Common myeloid progenitor, CD34-positive (primary cell): ENCODE results near the gene C17orf107. TPM values are rescaled to one million over a fixed set of nuclear protein-coding genes. Genes with fewer than 3 reads are reported as not detected.

Experiments
- CTCF ChIA-PET: fragments of 350-600 bp; sonication (Branson Sonifier 250); formaldehyde crosslinking; loops from one replicate; lab custom pipeline; 2021; ENCODE audit warnings: antibody characterized with exemption; lab: Charles Lee
- POLR2A ChIA-PET: fragments of 350-600 bp; sonication (Branson Sonifier 250); formaldehyde crosslinking; loops from one replicate; lab custom pipeline; 2021; ENCODE audit warnings: antibody characterized with exemption; lab: Charles Lee
- DNase-seq, 3 donors: peaks; one replicate each; pipeline versions ENCODE4 v3.0.0 to v3.0.0-alpha.2; 2013
- H3K27ac ChIP-seq, 2 experiments: 1 replicate in 1 of 2; 2 replicates in 1 of 2; pipeline ENCODE4 v1.7.0; 2013; ENCODE audit warnings: inconsistent platforms in 2 of 2, low read length in 2 of 2, mild to moderate bottlenecking in 2 of 2, low read depth in 1 of 2, moderate library complexity in 1 of 2; ENCODE audit not compliant: severe bottlenecking in 2 of 2, insufficient read depth in 1 of 2, poor library complexity in 1 of 2
- H3K27me3 ChIP-seq, 5 experiments: replicated peaks in 2 of 5; 1 replicate in 3 of 5; 2 replicates in 2 of 5; pipeline versions ENCODE4 v1.6.1 to v1.7.0; 2013; ENCODE audit warnings: low read length in 4 of 5, mild to moderate bottlenecking in 2 of 5, moderate library complexity in 2 of 5, inconsistent platforms in 1 of 5; ENCODE audit not compliant: insufficient read depth in 5 of 5, control insufficient read depth in 4 of 5
- H3K36me3 ChIP-seq, 4 experiments: 1 replicate in 2 of 4; 2 replicates in 2 of 4; pipeline versions ENCODE4 v1.6.1 to v1.7.0; 2013; ENCODE audit warnings: low read length in 3 of 4, control low read depth in 1 of 4, mild to moderate bottlenecking in 1 of 4; ENCODE audit not compliant: control insufficient read depth in 4 of 4, insufficient read depth in 4 of 4
- H3K4me1 ChIP-seq, 4 experiments: 1 replicate in 3 of 4; 2 replicates in 1 of 4; pipeline versions ENCODE4 v1.6.1 to v1.7.1; 2013; ENCODE audit warnings: low read length in 3 of 4, mild to moderate bottlenecking in 3 of 4, control low read depth in 1 of 4, inconsistent platforms in 1 of 4, moderate library complexity in 1 of 4; ENCODE audit not compliant: control insufficient read depth in 4 of 4, insufficient read depth in 4 of 4; ENCODE audit errors: control extremely low read depth in 1 of 4
- H3K4me3 ChIP-seq, 7 experiments: 1 replicate in 4 of 7; 2 replicates in 3 of 7; pipeline versions ENCODE4 v1.5.1 to v1.7.0; 2013; ENCODE audit warnings: mild to moderate bottlenecking in 7 of 7, low read length in 6 of 7, moderate library complexity in 6 of 7, inconsistent platforms in 2 of 7, low read depth in 2 of 7, control low read depth in 1 of 7; ENCODE audit not compliant: insufficient read depth in 4 of 7, control insufficient read depth in 1 of 7; ENCODE audit errors: extremely low read depth in 1 of 7
- H3K9me3 ChIP-seq, 5 experiments: 1 replicate in 4 of 5; 2 replicates in 1 of 5; pipeline versions ENCODE4 v1.6.1 to v1.7.1; 2013; ENCODE audit warnings: low read length in 4 of 5, mild to moderate bottlenecking in 2 of 5, inconsistent platforms in 1 of 5, low read depth in 1 of 5, moderate library complexity in 1 of 5; ENCODE audit not compliant: control insufficient read depth in 4 of 5, insufficient read depth in 2 of 5; ENCODE audit errors: control extremely low read depth in 1 of 5
- WGBS: methylation state at CpG from one replicate; pipeline ENCODE4 v1.1.5; 2013; ENCODE audit not compliant: insufficient coverage; 5-methylcytosine and 5-hydroxymethylcytosine counted together
- polyA plus RNA-seq: library from polyadenylated mRNA; unstranded; fragments of 120-200 nt; gene quantifications from one replicate; pipeline ENCODE4 v1.2.1, GENCODE V29; 2013

The C17orf107 gene
- polyA plus RNA-seq = 3.4 TPM

DNA sequence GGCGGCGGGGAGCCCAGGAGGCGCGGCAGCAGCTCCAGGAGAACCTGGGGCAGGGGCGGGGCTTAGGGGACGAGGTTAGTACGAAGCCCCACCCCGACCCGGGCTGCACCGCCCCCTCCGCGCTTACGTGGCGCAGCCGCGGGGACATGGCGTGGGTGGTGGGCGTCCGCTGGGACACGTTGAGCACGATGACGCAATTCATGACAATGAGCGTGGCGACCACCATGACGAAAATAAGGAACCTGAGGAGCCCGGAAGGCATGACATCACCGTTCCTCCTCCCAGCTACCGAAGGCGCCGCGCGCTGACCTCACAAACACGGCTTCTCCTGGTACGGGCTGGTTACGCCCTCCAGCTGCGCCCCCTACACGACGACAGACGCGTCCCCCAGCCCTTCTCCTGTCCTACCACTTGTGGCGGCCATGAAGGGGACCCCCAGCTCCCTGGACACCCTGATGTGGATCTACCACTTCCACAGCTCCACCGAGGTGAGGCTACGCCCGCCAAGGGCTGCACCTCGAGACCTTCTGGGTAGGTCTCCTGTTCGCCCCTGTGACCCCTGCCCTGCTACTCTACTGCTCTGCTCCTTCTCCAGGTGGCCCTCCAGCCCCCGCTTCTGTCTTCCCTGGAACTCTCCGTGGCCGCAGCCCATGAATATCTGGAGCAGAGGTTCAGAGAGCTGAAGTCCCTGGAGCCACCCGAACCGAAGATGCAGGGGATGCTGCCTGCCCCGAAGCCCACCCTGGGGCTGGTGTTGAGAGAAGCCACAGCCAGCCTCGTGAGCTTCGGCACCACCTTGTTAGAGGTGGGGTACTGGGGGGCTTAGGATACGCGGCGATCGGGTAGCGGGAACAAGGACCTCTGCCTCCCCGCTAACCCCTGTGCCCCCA is at the start of gene C17orf107:
Gene C17orf107 (plus strand): TSS at position 196 of the 890 bp plus-strand sequence. CDS start 227 bp downstream, at position 423.
- peaks cover 8 to 27% (median 17%) of the 10 kb centered on the region in 4 experiments for H3K36me3 ChIP-seq
- H3K4me3 ChIP-seq = peak within 1 kb of the TSS; percentile 11 to 77 (median 56)
- peak; percentile 98 to 99 (median 99) for DNase-seq
- H3K9me3 ChIP-seq = no peaks in the 10 kb centered on the region
- CTCF ChIA-PET = interaction anchor here (0.9 to 1.9 kb wide), 7 partner anchors 9 to 168 kb away, joined by 3 to 12 read pairs (median 3); partner anchors contain the start of gene MED11
- no peak within 1 kb of the TSS for H3K27ac ChIP-seq
- H3K4me1 ChIP-seq = peaks cover 0 to 55% (median 43%) of the 10 kb centered on the region in 4 experiments
- POLR2A ChIA-PET = interaction anchor here (0.5 to 1.3 kb wide), 6 partner anchors 9 to 432 kb away, joined by 3 to 6 read pairs (median 4); partner anchors contain the start of gene SLC25A11
- H3K27me3 ChIP-seq = peaks cover 0 to 42% (median 24%) of the 10 kb centered on the region in 5 experiments
- 7% methylated on average over 51 of the region's 60 CpGs for WGBS

DNA sequence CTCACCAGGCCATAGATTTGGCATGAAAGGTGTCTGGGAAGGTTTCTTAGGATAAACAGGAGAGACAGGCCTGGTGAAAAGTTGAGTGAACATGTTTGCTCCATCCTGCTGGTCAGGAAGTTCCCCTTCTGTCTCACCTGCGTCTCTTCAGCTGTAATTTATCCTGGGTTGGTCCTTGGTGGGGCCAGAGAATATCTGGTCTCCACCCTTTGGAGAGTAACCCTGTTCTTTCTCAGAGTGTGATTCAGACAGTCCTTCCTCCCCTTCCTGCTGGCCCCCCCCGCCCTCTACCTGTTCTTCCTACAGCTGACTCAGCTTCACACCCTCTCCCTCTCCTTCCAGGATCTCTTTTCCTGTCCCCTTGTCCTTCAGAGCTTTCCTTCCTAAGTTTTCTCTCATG is 49.1 kb upstream of the C17orf107 start:
- whole genome bisulfite sequencing = 92% methylated on average over 2 of the region's 2 CpGs
- Histone ChIP-seq H3K36me3 (peaks cover 0 to 3% (median 0%) of the 10 kb centered on the region in 4 experiments), H3K9me3 (no peaks in the 10 kb centered on the region), H3K27me3 (peaks cover 0 to 12% (median 7%) of the 10 kb centered on the region in 5 experiments), H3K27ac (no peak overlapping the region), H3K4me1 (peaks cover 0 to 12% (median 3%) of the 10 kb centered on the region in 4 experiments), H3K4me3 (no peak overlapping the region)
- DNase-seq = no peak
- ChIA-PET CTCF (interaction anchor here (0.6 to 2.0 kb wide), 3 partner anchors 16 to 510 kb away, joined by 3 to 4 read pairs (median 4); partner anchors contain the start of gene GLTPD2), POLR2A (no interaction called here)

DNA sequence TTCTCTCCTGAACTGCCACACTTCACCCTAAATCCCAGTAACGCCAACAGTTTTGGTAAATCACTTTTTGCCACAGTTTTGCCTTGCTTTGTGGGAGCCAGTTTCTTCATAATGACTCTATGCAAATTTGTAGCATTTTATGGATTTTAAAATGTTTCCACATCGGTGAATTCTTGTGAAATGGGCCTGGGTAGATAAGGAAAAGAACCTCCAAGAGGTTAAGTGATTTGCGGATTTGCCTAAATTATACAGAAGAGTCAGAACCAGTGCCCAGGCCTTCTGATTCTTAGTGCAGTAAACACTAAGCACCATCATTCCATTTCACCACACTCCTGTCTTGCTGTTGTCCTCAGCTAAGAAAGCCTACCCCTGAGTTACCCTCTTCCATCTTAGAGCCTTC is 48.3 kb upstream of the C17orf107 start:
- no peaks in the 10 kb centered on the region for H3K9me3 ChIP-seq
- DNase-seq = no peak
- H3K36me3 ChIP-seq = peaks cover 0 to 3% (median 0%) of the 10 kb centered on the region in 4 experiments
- H3K27ac ChIP-seq = no peak overlapping the region
- H3K27me3 ChIP-seq = peaks cover 0 to 12% (median 7%) of the 10 kb centered on the region in 5 experiments
- no CpG with 5 or more reads among the region's 3 CpGs for whole genome bisulfite sequencing
- peaks cover 0 to 12% (median 3%) of the 10 kb centered on the region in 4 experiments for H3K4me1 ChIP-seq
- H3K4me3 ChIP-seq = no peak overlapping the region
- ChIA-PET CTCF (interaction anchor here (0.6 to 2.0 kb wide), 2 partner anchors 17 to 19 kb away, joined by 3 to 4 read pairs; no protein-coding TSS in a partner anchor), POLR2A (interaction anchor here (0.6 kb wide), 1 partner anchor 418 kb away, joined by 4 read pairs; no protein-coding TSS in a partner anchor)

DNA sequence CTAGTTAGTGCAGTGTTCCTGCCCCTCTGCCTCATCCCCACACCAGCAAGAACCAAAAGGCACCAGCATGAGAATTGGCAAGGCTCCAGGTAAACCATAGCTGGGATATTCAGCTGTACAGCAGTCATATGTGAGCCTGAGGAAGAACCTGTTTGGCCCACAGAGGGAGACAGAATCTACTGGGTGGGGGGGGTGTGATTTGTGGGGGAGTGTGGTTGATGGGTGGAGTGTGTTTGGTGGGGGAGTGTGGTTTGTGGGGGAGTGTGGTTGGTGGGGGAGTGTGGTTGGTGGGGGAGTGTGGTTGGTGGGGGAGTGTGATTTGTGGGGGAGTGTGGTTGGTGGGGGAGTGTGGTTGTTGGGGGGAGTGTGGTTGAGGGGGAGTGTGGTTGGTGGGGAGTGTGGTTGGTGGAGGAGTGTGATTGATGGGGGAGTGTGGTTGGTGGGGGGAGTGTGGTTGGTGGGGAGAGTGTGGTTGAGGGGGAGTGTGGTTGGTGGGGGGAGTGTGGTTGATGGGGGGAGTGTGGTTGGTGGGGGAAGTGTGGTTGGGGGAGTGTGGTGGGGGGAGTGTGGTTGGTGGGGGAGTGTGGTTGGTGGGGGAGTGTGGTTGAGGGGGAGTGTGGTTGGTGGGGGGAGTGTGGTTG is 46.6 kb upstream of the C17orf107 start:
- Histone ChIP-seq H3K9me3 (no peaks in the 10 kb centered on the region), H3K4me3 (no peak overlapping the region), H3K4me1 (peaks cover 0 to 14% (median 3%) of the 10 kb centered on the region in 4 experiments), H3K36me3 (peaks cover 0 to 3% (median 0%) of the 10 kb centered on the region in 4 experiments), H3K27ac (no peak overlapping the region), H3K27me3 (peaks cover 0 to 12% (median 2%) of the 10 kb centered on the region in 5 experiments)
- CTCF ChIA-PET = no interaction called here
- DNase-seq = peak; percentile 59 to 86 (median 83)
- POLR2A ChIA-PET = no interaction called here

DNA sequence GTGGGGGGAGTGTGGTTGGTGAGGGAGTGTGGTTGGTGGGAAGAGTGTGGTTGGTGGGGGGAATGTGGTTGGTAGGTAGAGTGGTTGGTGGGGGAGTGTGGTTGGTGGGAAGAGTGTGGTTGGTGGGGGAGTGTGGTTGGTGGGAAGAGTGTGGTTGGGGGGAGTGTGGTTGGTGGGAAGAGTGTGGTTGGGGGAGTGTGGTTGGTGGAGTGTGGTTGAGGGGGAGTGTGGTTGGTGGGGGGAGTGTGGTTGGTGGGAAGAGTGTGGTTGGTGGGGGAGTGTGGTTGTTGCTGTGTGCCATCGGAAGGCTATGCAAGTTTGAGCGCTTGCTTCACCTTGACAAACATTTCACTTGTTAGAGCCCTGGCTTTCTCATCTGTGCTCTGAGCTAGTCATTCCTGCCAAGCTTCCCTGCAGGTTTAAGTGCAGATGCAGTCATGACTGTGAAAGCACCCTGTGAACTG is 46.1 kb upstream of the C17orf107 start:
- peaks cover 0 to 19% (median 5%) of the 10 kb centered on the region in 4 experiments for H3K4me1 ChIP-seq
- H3K36me3 ChIP-seq = peaks cover 0 to 3% (median 0%) of the 10 kb centered on the region in 4 experiments
- H3K27ac ChIP-seq = no peak overlapping the region
- H3K4me3 ChIP-seq = no peak overlapping the region
- peak in 1 of 3 donors; percentile 64 for DNase-seq
- H3K9me3 ChIP-seq = no peaks in the 10 kb centered on the region
- peaks cover 0 to 12% (median 2%) of the 10 kb centered on the region in 5 experiments for H3K27me3 ChIP-seq
- ChIA-PET CTCF (no interaction called here), POLR2A (no interaction called here)
- WGBS = 58% methylated on average over 2 of the region's 2 CpGs

DNA sequence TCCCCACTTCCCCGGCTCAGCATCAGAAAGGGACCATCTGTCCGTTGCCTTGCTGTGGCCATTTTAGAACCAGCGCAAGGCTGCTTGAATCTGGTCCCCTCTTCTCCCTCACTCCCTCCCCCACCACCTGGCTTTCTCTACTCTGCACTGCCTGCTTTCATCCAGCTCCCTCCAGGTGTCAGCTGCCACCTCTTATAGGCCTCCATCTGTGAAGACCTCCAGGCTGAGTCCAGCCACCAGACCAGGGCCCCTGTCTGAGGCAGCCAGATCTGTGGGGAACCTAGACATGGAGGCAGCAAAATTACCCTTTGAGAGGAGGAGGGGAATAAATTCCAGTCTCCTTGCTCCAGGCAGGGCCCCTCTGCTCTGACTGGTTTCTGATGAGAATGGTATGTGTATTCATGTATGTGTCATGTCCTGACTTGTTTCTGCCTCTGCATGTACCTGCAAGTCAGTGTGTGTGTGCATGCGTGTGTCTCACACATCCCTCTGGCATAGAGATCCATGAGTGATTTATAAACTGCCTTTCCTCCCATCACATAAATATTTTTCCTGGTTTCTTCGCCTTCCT is 45.1 kb upstream of the C17orf107 start:
- CTCF ChIA-PET = no interaction called here
- POLR2A ChIA-PET = no interaction called here
- no peak for DNase-seq
- no peak overlapping the region for H3K27ac ChIP-seq
- H3K36me3 ChIP-seq = no peaks in the 10 kb centered on the region
- peaks cover 0 to 6% (median 2%) of the 10 kb centered on the region in 5 experiments for H3K27me3 ChIP-seq
- WGBS = 98% methylated on average over 4 of the region's 5 CpGs
- H3K4me1 ChIP-seq = peaks cover 0 to 23% (median 7%) of the 10 kb centered on the region in 4 experiments
- no peak overlapping the region for H3K4me3 ChIP-seq
- H3K9me3 ChIP-seq = no peaks in the 10 kb centered on the region
